ENCODE results near the gene TP63.
"Not testable (repeated sequence)": the region's sequence is repeated elsewhere in the genome, so short reads cannot be mapped to it uniquely, and the experiment has no call there.

Gene TP63

GRCh38 chr3:189655617-189656016 lies 24.4 kb downstream of the TP63 start:
- no peaks in the 10 kb centered on the region for H3K9me3 ChIP-seq (ENCODE audit: low read length)
- no peaks in the 10 kb centered on the region for H3K4me1 ChIP-seq (ENCODE audit: insufficient read depth, low read length)
- no peak overlapping the region for H3K4me3 ChIP-seq (ENCODE audit: low read depth in 1 of 2, low read length in 2 of 2)
- no peak overlapping the region for H3K9ac ChIP-seq (ENCODE audit: low read length)
- H3K27me3 ChIP-seq (ENCODE audit: control insufficient read depth in 1 of 2, insufficient read depth in 2 of 2, low read length in 2 of 2), result no peaks in the 10 kb centered on the region
- no peak overlapping the region for H3K27ac ChIP-seq (ENCODE audit: low read depth, low read length)
- no peaks in the 10 kb centered on the region for H3K36me3 ChIP-seq (ENCODE audit: insufficient read depth, low read length)

- no peaks in the 10 kb centered on the region for H3K36me3 ChIP-seq (ENCODE audit: insufficient read depth, low read length)
These were observed 28.4 kb downstream of the TP63 start for GRCh38 chr3:189659571-189659970.

GRCh38 chr3:189664311-189664710 lies 33.1 kb downstream of the TP63 start:
- Histone ChIP-seq H3K9me3 (ENCODE audit: low read length) (no peaks in the 10 kb centered on the region), H3K27ac (ENCODE audit: low read depth, low read length) (no peak overlapping the region), H3K36me3 (ENCODE audit: insufficient read depth, low read length) (no peaks in the 10 kb centered on the region), H3K9ac (ENCODE audit: low read length) (no peak overlapping the region), H3K27me3 (ENCODE audit: control insufficient read depth in 1 of 2, insufficient read depth in 2 of 2, low read length in 2 of 2) (no peaks in the 10 kb centered on the region), H3K4me1 (ENCODE audit: insufficient read depth, low read length) (no peaks in the 10 kb centered on the region), H3K4me3 (ENCODE audit: low read depth in 1 of 2, low read length in 2 of 2) (no peak overlapping the region)

More at GRCh38 chr3:189659571-189659970, 28.4 kb downstream of the TP63 start:
- Histone ChIP-seq H3K27ac (ENCODE audit: low read depth, low read length) (no peak overlapping the region), H3K4me3 (ENCODE audit: low read depth in 1 of 2, low read length in 2 of 2) (no peak overlapping the region), H3K9me3 (ENCODE audit: low read length) (no peaks in the 10 kb centered on the region), H3K4me1 (ENCODE audit: insufficient read depth, low read length) (no peaks in the 10 kb centered on the region), H3K9ac (ENCODE audit: low read length) (no peak overlapping the region), H3K27me3 (ENCODE audit: control insufficient read depth in 1 of 2, insufficient read depth in 2 of 2, low read length in 2 of 2) (no peaks in the 10 kb centered on the region)

- H3K4me1 ChIP-seq (ENCODE audit: insufficient read depth, low read length); H3K9me3 ChIP-seq (ENCODE audit: low read length); H3K36me3 ChIP-seq (ENCODE audit: insufficient read depth, low read length); H3K27me3 ChIP-seq (ENCODE audit: control insufficient read depth in 1 of 2, insufficient read depth in 2 of 2, low read length in 2 of 2); H3K9ac ChIP-seq (ENCODE audit: low read length); H3K4me3 ChIP-seq (ENCODE audit: low read depth in 1 of 2, low read length in 2 of 2); H3K27ac ChIP-seq (ENCODE audit: low read depth, low read length): not testable (repeated sequence)
These were observed 41.2 kb downstream of the TP63 start for GRCh38 chr3:189672346-189672745.

GRCh38 chr3:189673535-189673934 lies 42.3 kb downstream of the TP63 start:
- no peak overlapping the region for H3K4me3 ChIP-seq (ENCODE audit: low read depth in 1 of 2, low read length in 2 of 2)
- H3K9me3 ChIP-seq (ENCODE audit: low read length), result no peaks in the 10 kb centered on the region
- H3K27ac ChIP-seq (ENCODE audit: low read depth, low read length), result no peak overlapping the region
- no peaks in the 10 kb centered on the region for H3K36me3 ChIP-seq (ENCODE audit: insufficient read depth, low read length)
- no peaks in the 10 kb centered on the region for H3K4me1 ChIP-seq (ENCODE audit: insufficient read depth, low read length)
- H3K9ac ChIP-seq (ENCODE audit: low read length), result no peak overlapping the region
- H3K27me3 ChIP-seq (ENCODE audit: control insufficient read depth in 1 of 2, insufficient read depth in 2 of 2, low read length in 2 of 2), result no peaks in the 10 kb centered on the region

GRCh38 chr3:189674249-189674913 lies 43.2 kb downstream of the TP63 start:
- H3K9ac ChIP-seq (ENCODE audit: low read length), result no peak overlapping the region
- H3K27me3 ChIP-seq (ENCODE audit: control insufficient read depth in 1 of 2, insufficient read depth in 2 of 2, low read length in 2 of 2), result no peaks in the 10 kb centered on the region
- H3K4me3 ChIP-seq (ENCODE audit: low read depth in 1 of 2, low read length in 2 of 2), result no peak overlapping the region
- no peaks in the 10 kb centered on the region for H3K9me3 ChIP-seq (ENCODE audit: low read length)
- no peak overlapping the region for H3K27ac ChIP-seq (ENCODE audit: low read depth, low read length)
- no peaks in the 10 kb centered on the region for H3K36me3 ChIP-seq (ENCODE audit: insufficient read depth, low read length)
- no peaks in the 10 kb centered on the region for H3K4me1 ChIP-seq (ENCODE audit: insufficient read depth, low read length)

GRCh38 chr3:189677667-189678066 lies 46.5 kb downstream of the TP63 start:
- H3K9ac ChIP-seq (ENCODE audit: low read length), result no peak overlapping the region
- no peaks in the 10 kb centered on the region for H3K9me3 ChIP-seq (ENCODE audit: low read length)
- H3K27ac ChIP-seq (ENCODE audit: low read depth, low read length), result no peak overlapping the region
- no peak overlapping the region for H3K4me3 ChIP-seq (ENCODE audit: low read depth in 1 of 2, low read length in 2 of 2)
- H3K4me1 ChIP-seq (ENCODE audit: insufficient read depth, low read length), result no peaks in the 10 kb centered on the region
- no peaks in the 10 kb centered on the region for H3K27me3 ChIP-seq (ENCODE audit: control insufficient read depth in 1 of 2, insufficient read depth in 2 of 2, low read length in 2 of 2)
- H3K36me3 ChIP-seq (ENCODE audit: insufficient read depth, low read length), result no peaks in the 10 kb centered on the region

GRCh38 chr3:189680723-189681122 lies 49.5 kb downstream of the TP63 start:
- H3K27me3 ChIP-seq (ENCODE audit: control insufficient read depth in 1 of 2, insufficient read depth in 2 of 2, low read length in 2 of 2), result no peaks in the 10 kb centered on the region
- no peak overlapping the region for H3K27ac ChIP-seq (ENCODE audit: low read depth, low read length)
- H3K4me1 ChIP-seq (ENCODE audit: insufficient read depth, low read length), result no peaks in the 10 kb centered on the region
- H3K36me3 ChIP-seq (ENCODE audit: insufficient read depth, low read length), result no peaks in the 10 kb centered on the region
- no peak overlapping the region for H3K4me3 ChIP-seq (ENCODE audit: low read depth in 1 of 2, low read length in 2 of 2)
- no peaks in the 10 kb centered on the region for H3K9me3 ChIP-seq (ENCODE audit: low read length)
- no peak overlapping the region for H3K9ac ChIP-seq (ENCODE audit: low read length)

GRCh38 chr3:189683546-189684255 lies 52.5 kb downstream of the TP63 start:
- H3K4me3 ChIP-seq (ENCODE audit: low read depth in 1 of 2, low read length in 2 of 2), result no peak overlapping the region
- no peaks in the 10 kb centered on the region for H3K36me3 ChIP-seq (ENCODE audit: insufficient read depth, low read length)
- H3K9me3 ChIP-seq (ENCODE audit: low read length), result no peaks in the 10 kb centered on the region
- no peaks in the 10 kb centered on the region for H3K4me1 ChIP-seq (ENCODE audit: insufficient read depth, low read length)
- H3K9ac ChIP-seq (ENCODE audit: low read length), result no peak overlapping the region
- no peaks in the 10 kb centered on the region for H3K27me3 ChIP-seq (ENCODE audit: control insufficient read depth in 1 of 2, insufficient read depth in 2 of 2, low read length in 2 of 2)
- no peak overlapping the region for H3K27ac ChIP-seq (ENCODE audit: low read depth, low read length)

GRCh38 chr3:189684317-189684716 lies 53.1 kb downstream of the TP63 start:
- Histone ChIP-seq H3K36me3 (ENCODE audit: insufficient read depth, low read length) (no peaks in the 10 kb centered on the region), H3K4me3 (ENCODE audit: low read depth in 1 of 2, low read length in 2 of 2) (no peak overlapping the region), H3K9me3 (ENCODE audit: low read length) (no peaks in the 10 kb centered on the region), H3K27ac (ENCODE audit: low read depth, low read length) (no peak overlapping the region), H3K27me3 (ENCODE audit: control insufficient read depth in 1 of 2, insufficient read depth in 2 of 2, low read length in 2 of 2) (no peaks in the 10 kb centered on the region), H3K9ac (ENCODE audit: low read length) (no peak overlapping the region), H3K4me1 (ENCODE audit: insufficient read depth, low read length) (no peaks in the 10 kb centered on the region)

GRCh38 chr3:189685291-189685690 lies 54.1 kb downstream of the TP63 start:
- H3K27me3 ChIP-seq (ENCODE audit: control insufficient read depth in 1 of 2, insufficient read depth in 2 of 2, low read length in 2 of 2), result no peaks in the 10 kb centered on the region
- no peaks in the 10 kb centered on the region for H3K4me1 ChIP-seq (ENCODE audit: insufficient read depth, low read length)
- H3K4me3 ChIP-seq (ENCODE audit: low read depth in 1 of 2, low read length in 2 of 2), result no peak overlapping the region
- H3K9me3 ChIP-seq (ENCODE audit: low read length), result no peaks in the 10 kb centered on the region
- no peaks in the 10 kb centered on the region for H3K36me3 ChIP-seq (ENCODE audit: insufficient read depth, low read length)
- H3K27ac ChIP-seq (ENCODE audit: low read depth, low read length), result no peak overlapping the region
- no peak overlapping the region for H3K9ac ChIP-seq (ENCODE audit: low read length)

- Histone ChIP-seq H3K9ac (ENCODE audit: low read length) (no peak overlapping the region), H3K9me3 (ENCODE audit: low read length) (no peaks in the 10 kb centered on the region), H3K27me3 (ENCODE audit: control insufficient read depth in 1 of 2, insufficient read depth in 2 of 2, low read length in 2 of 2) (no peaks in the 10 kb centered on the region), H3K4me3 (ENCODE audit: low read depth in 1 of 2, low read length in 2 of 2) (no peak overlapping the region), H3K36me3 (ENCODE audit: insufficient read depth, low read length) (no peaks in the 10 kb centered on the region), H3K27ac (ENCODE audit: low read depth, low read length) (no peak overlapping the region), H3K4me1 (ENCODE audit: insufficient read depth, low read length) (no peaks in the 10 kb centered on the region)
These were observed 54.7 kb downstream of the TP63 start for GRCh38 chr3:189685860-189686259.

Data from muscle layer of colon (tissue), 2 donors.